Measurements from ENCODE around the gene EYS. TPM values are rescaled to one million over a fixed set of nuclear protein-coding genes. Genes with fewer than 3 reads are reported as not detected.
"Not testable (repeated sequence)": the region's sequence is repeated elsewhere in the genome, so short reads cannot be mapped to it uniquely, and the experiment has no call there.

EYS gene
- total RNA-seq, 1 donor from 2014 or later = not detected

- Mint-ChIP-seq H3K27me3 (ENCODE audit: unreplicated experiment) (peaks cover 23% of the 10 kb centered on the region), H3K27ac (ENCODE audit: unreplicated experiment) (no peak overlapping the region), H3K36me3 (ENCODE audit: unreplicated experiment) (peaks cover 10% of the 10 kb centered on the region), H3K4me1 (ENCODE audit: unreplicated experiment) (no peaks in the 10 kb centered on the region), H3K9me3 (ENCODE audit: unreplicated experiment) (peaks cover 16% of the 10 kb centered on the region), H3K4me3 (ENCODE audit: unreplicated experiment) (no peak overlapping the region)
- DNase-seq (ENCODE audit: extremely low spot score, unreplicated experiment) = no peak
- TF ChIP-seq CTCF (IDR thresholded peaks at IDR 0.05) = peak; percentile 10
These were observed 1947.4 kb downstream of the EYS start for GRCh38 chr6:63759605-63760105.

- H3K27me3 Mint-ChIP-seq (ENCODE audit: unreplicated experiment) = peaks cover 20% of the 10 kb centered on the region
- no peaks in the 10 kb centered on the region for H3K4me1 Mint-ChIP-seq (ENCODE audit: unreplicated experiment)
- no peak overlapping the region for H3K4me3 Mint-ChIP-seq (ENCODE audit: unreplicated experiment)
- TF ChIP-seq CTCF (IDR thresholded peaks at IDR 0.05) = no peak
- H3K9me3 Mint-ChIP-seq (ENCODE audit: unreplicated experiment) = peaks cover 16% of the 10 kb centered on the region
- H3K36me3 Mint-ChIP-seq (ENCODE audit: unreplicated experiment) = peaks cover 10% of the 10 kb centered on the region
- H3K27ac Mint-ChIP-seq (ENCODE audit: unreplicated experiment) = no peak overlapping the region
- no peak for DNase-seq (ENCODE audit: extremely low spot score, unreplicated experiment)
These were observed 1949.2 kb downstream of the EYS start for GRCh38 chr6:63757826-63758225.

- not testable (repeated sequence) for H3K36me3 Mint-ChIP-seq (ENCODE audit: unreplicated experiment)
- peaks cover 16% of the 10 kb centered on the region for H3K9me3 Mint-ChIP-seq (ENCODE audit: unreplicated experiment)
These were observed 1949.8 kb downstream of the EYS start for GRCh38 chr6:63757275-63757674.

GRCh38 chr6:63750400-63750799 lies 1956.6 kb downstream of the EYS start:
- no peaks in the 10 kb centered on the region for H3K36me3 Mint-ChIP-seq (ENCODE audit: unreplicated experiment)
- H3K27me3 Mint-ChIP-seq (ENCODE audit: unreplicated experiment) = peaks cover 17% of the 10 kb centered on the region
- no peaks in the 10 kb centered on the region for H3K4me1 Mint-ChIP-seq (ENCODE audit: unreplicated experiment)
- no peak overlapping the region for H3K4me3 Mint-ChIP-seq (ENCODE audit: unreplicated experiment)
- no peak for DNase-seq (ENCODE audit: extremely low spot score, unreplicated experiment)
- peaks cover 14% of the 10 kb centered on the region for H3K9me3 Mint-ChIP-seq (ENCODE audit: unreplicated experiment)
- H3K27ac Mint-ChIP-seq (ENCODE audit: unreplicated experiment) = no peak overlapping the region
- TF ChIP-seq CTCF (IDR thresholded peaks at IDR 0.05) = no peak

More at GRCh38 chr6:63757275-63757674, 1949.8 kb downstream of the EYS start:
- DNase-seq (ENCODE audit: extremely low spot score, unreplicated experiment); H3K4me1 Mint-ChIP-seq (ENCODE audit: unreplicated experiment); H3K4me3 Mint-ChIP-seq (ENCODE audit: unreplicated experiment); H3K27ac Mint-ChIP-seq (ENCODE audit: unreplicated experiment): not testable (repeated sequence)
- peaks cover 16% of the 10 kb centered on the region for H3K27me3 Mint-ChIP-seq (ENCODE audit: unreplicated experiment)

GRCh38 chr6:63745784-63746183 lies 1961.2 kb downstream of the EYS start:
- Mint-ChIP-seq H3K4me1 (ENCODE audit: unreplicated experiment) (peaks cover 3% of the 10 kb centered on the region), H3K4me3 (ENCODE audit: unreplicated experiment) (no peak overlapping the region), H3K27me3 (ENCODE audit: unreplicated experiment) (peaks cover 17% of the 10 kb centered on the region), H3K27ac (ENCODE audit: unreplicated experiment) (no peak overlapping the region), H3K36me3 (ENCODE audit: unreplicated experiment) (no peaks in the 10 kb centered on the region), H3K9me3 (ENCODE audit: unreplicated experiment) (peaks cover 14% of the 10 kb centered on the region)
- TF ChIP-seq CTCF (IDR thresholded peaks at IDR 0.05) = no peak
- DNase-seq (ENCODE audit: extremely low spot score, unreplicated experiment) = no peak

GRCh38 chr6:63744810-63745209 lies 1962.2 kb downstream of the EYS start:
- Mint-ChIP-seq H3K4me3 (ENCODE audit: unreplicated experiment) (no peak overlapping the region), H3K36me3 (ENCODE audit: unreplicated experiment) (no peaks in the 10 kb centered on the region), H3K9me3 (ENCODE audit: unreplicated experiment) (peaks cover 14% of the 10 kb centered on the region), H3K4me1 (ENCODE audit: unreplicated experiment) (peaks cover 9% of the 10 kb centered on the region), H3K27ac (ENCODE audit: unreplicated experiment) (no peak overlapping the region), H3K27me3 (ENCODE audit: unreplicated experiment) (peaks cover 17% of the 10 kb centered on the region)
- no peak for TF ChIP-seq CTCF (IDR thresholded peaks at IDR 0.05)
- no peak for DNase-seq (ENCODE audit: extremely low spot score, unreplicated experiment)
